SK-N-SH (cell line): ENCODE results near the gene NRP2. TPM values are rescaled to one million over a fixed set of nuclear protein-coding genes. Genes with fewer than 3 reads are reported as not detected.

ENCODE experiments used
- CTCF ChIA-PET: fragments of 300-600, 350-600 bp; formaldehyde crosslinking; extraction: SDS; loops from one replicate; lab custom pipeline; 2021; lab: Yijun Ruan, JAX
- POLR2A ChIA-PET: fragments of 350-600 bp; sonication (Branson Sonifier 250); formaldehyde crosslinking; extraction: SDS; loops from one replicate; lab custom pipeline; 2020; ENCODE audit warnings: antibody characterized with exemption, inconsistent platforms; lab: Yijun Ruan, JAX
- DNase-seq: peaks from one replicate; pipeline ENCODE4 v3.0.0; 2012
- H2AFZ ChIP-seq: fragments of 200-600 bp; sonication (generic); 2 replicates; pipeline ENCODE4 v1.8.1; 2016; ENCODE audit warnings: antibody characterized with exemption, mild to moderate bottlenecking, low read depth
- H3F3A ChIP-seq: fragments of 200-600 bp; sonication (generic); replicated peaks from 2 replicates; pipeline ENCODE3; 2016; ENCODE audit warnings: antibody characterized with exemption, mild to moderate bottlenecking; ENCODE audit not compliant: insufficient read depth
- H3K27ac ChIP-seq, 2 experiments: fragments of 200-500 bp in 1 of 2; fragments of 200-600 bp in 1 of 2; sonication (Bioruptor generic) in 1 of 2; sonication (generic), shearing (Covaris generic) in 1 of 2; 2 replicates each; pipeline versions ENCODE4 v1.5.1 to v1.6.1; 2014 to 2016; ENCODE audit warnings: low read depth in 2 of 2, inconsistent platforms in 1 of 2, low read length in 1 of 2, mild to moderate bottlenecking in 1 of 2, mixed read lengths in 1 of 2
- H3K27me3 ChIP-seq: fragments of 200-600 bp; sonication (generic), shearing (Covaris generic); 2 replicates; pipeline ENCODE4 v1.6.1; 2016; ENCODE audit warnings: mixed run types; ENCODE audit not compliant: insufficient read depth
- H3K36me3 ChIP-seq, 2 experiments: fragments of 200-500 bp in 1 of 2; fragments of 200-600 bp in 1 of 2; sonication (Bioruptor generic) in 1 of 2; sonication (generic) in 1 of 2; replicated peaks in 1 of 2; 2 replicates each; pipeline versions ENCODE3 to v1.5.1; 2014 to 2016; ENCODE audit warnings: low read length in 1 of 2, mild to moderate bottlenecking in 1 of 2; ENCODE audit not compliant: insufficient read depth in 2 of 2, control insufficient read depth in 1 of 2
- H3K4me1 ChIP-seq, 2 experiments: fragments of 200-500 bp in 1 of 2; fragments of 200-600 bp in 1 of 2; sonication (Bioruptor generic) in 1 of 2; sonication (generic), shearing (Covaris generic) in 1 of 2; 2 replicates each; pipeline versions ENCODE4 v1.5.1 to v1.6.1; 2014 to 2016; ENCODE audit warnings: low read depth in 1 of 2, low read length in 1 of 2, mixed run types in 1 of 2; ENCODE audit not compliant: insufficient read depth in 2 of 2, control insufficient read depth in 1 of 2
- H3K4me2 ChIP-seq: fragments of 200-600 bp; sonication (generic), shearing (Covaris generic); 2 replicates; pipeline ENCODE4 v1.6.1; 2017; ENCODE audit warnings: mixed run types
- H3K4me3 ChIP-seq, 2 experiments: fragments of 200-500 bp in 1 of 2; fragments of 200-600 bp in 1 of 2; sonication (Bioruptor generic) in 1 of 2; sonication (generic), shearing (Covaris generic) in 1 of 2; 2 replicates each; pipeline versions ENCODE4 v1.5.1 to v1.8.1; 2014 to 2016; ENCODE audit warnings: low read depth in 2 of 2, inconsistent platforms in 1 of 2, low read length in 1 of 2, mild to moderate bottlenecking in 1 of 2, mixed read lengths in 1 of 2, moderate library complexity in 1 of 2
- H3K79me2 ChIP-seq: fragments of 200-600 bp; sonication (generic); 2 replicates; pipeline ENCODE4 v1.8.1; 2017; ENCODE audit warnings: mild to moderate bottlenecking; ENCODE audit not compliant: insufficient read depth
- H3K9ac ChIP-seq: fragments of 200-600 bp; sonication (generic); 2 replicates; pipeline ENCODE4 v1.6.1; 2017; ENCODE audit warnings: mixed run types
- H3K9me2 ChIP-seq: fragments of 200-600 bp; sonication (generic); 2 replicates; pipeline ENCODE4 v1.6.1; 2017; ENCODE audit warnings: mixed run types
- H3K9me3 ChIP-seq: fragments of 200-600 bp; sonication (generic); 2 replicates; pipeline ENCODE4 v1.6.1; 2017; ENCODE audit warnings: mixed run types, mild to moderate bottlenecking, moderate library complexity
- H4K20me1 ChIP-seq: fragments of 200-600 bp; sonication (generic); 2 replicates; pipeline ENCODE4 v1.6.1; 2017; ENCODE audit warnings: mild to moderate bottlenecking, mixed run types; ENCODE audit not compliant: insufficient read depth
- CHD2 ChIP-seq: fragments of 150-350 bp; IDR thresholded peaks from 2 replicates; pipeline ENCODE4 v1.6.1; 2018; ENCODE audit warnings: low read length; ENCODE audit not compliant: partially characterized antibody
- ELF1 ChIP-seq: IDR thresholded peaks from 2 replicates; pipeline ENCODE4 v1.4.0; 2012
- EP300 ChIP-seq, 2 experiments: IDR thresholded peaks; 2 replicates each; pipeline versions ENCODE4 v1.4.0 to v1.6.1; 2012; ENCODE audit warnings: borderline replicate concordance in 1 of 2, low read depth in 1 of 2, low read length in 1 of 2
- EZH2phosphoT487 ChIP-seq: fragments of 200-600 bp; sonication (generic); IDR thresholded peaks from 2 replicates; pipeline ENCODE4 v1.6.1; 2017; ENCODE audit warnings: low read depth, mixed run types, mild to moderate bottlenecking, antibody characterized with exemption, moderate library complexity, borderline replicate concordance
- FOXM1 ChIP-seq: IDR thresholded peaks from 2 replicates; pipeline ENCODE4 v1.4.0; 2012; ENCODE audit warnings: low read depth, mild to moderate bottlenecking
- GABPA ChIP-seq: IDR thresholded peaks from 2 replicates; pipeline ENCODE4 v1.4.0; 2012; ENCODE audit warnings: low read depth, mild to moderate bottlenecking
- GATA2 ChIP-seq: sonication (generic); formaldehyde crosslinking; IDR thresholded peaks from 2 replicates; pipeline ENCODE4 v1.5.0; 2020; ENCODE audit warnings: mild to moderate bottlenecking, missing genetic modification reagents
- MEF2A ChIP-seq: IDR thresholded peaks from 2 replicates; pipeline ENCODE4 v1.4.0; 2012; ENCODE audit warnings: low read depth, borderline replicate concordance
- MXI1 ChIP-seq: IDR thresholded peaks from 2 replicates; pipeline ENCODE4 v1.6.1; 2012; ENCODE audit warnings: mild to moderate bottlenecking, low read depth, low read length, improper control_type of control experiment
- NRF1 ChIP-seq: IDR thresholded peaks from 2 replicates; pipeline ENCODE4 v1.6.1; 2012; ENCODE audit warnings: low read depth, mild to moderate bottlenecking, low read length
- POLR2AphosphoS5 ChIP-seq: IDR thresholded peaks from 2 replicates; pipeline ENCODE4 v1.6.1; 2012; ENCODE audit warnings: low read depth, low read length
- RAD21 ChIP-seq: IDR thresholded peaks from 2 replicates; pipeline ENCODE4 v1.6.1; 2012; ENCODE audit warnings: mild to moderate bottlenecking, low read length
- RFX5 ChIP-seq: IDR thresholded peaks from 2 replicates; pipeline ENCODE4 v1.6.1; 2012; ENCODE audit warnings: mild to moderate bottlenecking, improper control_type of control experiment, low read length
- RXRA ChIP-seq: IDR thresholded peaks from 2 replicates; pipeline ENCODE4 v1.4.0; 2012; ENCODE audit warnings: low read depth, mild to moderate bottlenecking, borderline replicate concordance
- TAF1 ChIP-seq: IDR thresholded peaks from 2 replicates; pipeline ENCODE4 v1.6.1; 2012; ENCODE audit warnings: low read depth, mild to moderate bottlenecking, low read length, moderate library complexity, borderline replicate concordance
- TCF12 ChIP-seq: IDR thresholded peaks from 2 replicates; pipeline ENCODE4 v1.4.0; 2012
- TEAD4 ChIP-seq: IDR thresholded peaks from 2 replicates; pipeline ENCODE4 v1.4.0; 2012; ENCODE audit warnings: mild to moderate bottlenecking, borderline replicate concordance; ENCODE audit not compliant: insufficient read depth
- YY1 ChIP-seq: IDR thresholded peaks from 2 replicates; pipeline ENCODE4 v1.4.0; 2012; ENCODE audit warnings: low read depth, mild to moderate bottlenecking
- WGBS: methylation state at CpG from one replicate; pipeline ENCODE4 v1.1.6; 2017; ENCODE audit warnings: low lambda C conversion rate; 5-methylcytosine and 5-hydroxymethylcytosine counted together
- polyA plus RNA-seq, 3 experiments: library from polyadenylated mRNA; depleted of rRNA; stranded (reverse); fragments of >200 nt; gene quantifications; 2 replicates each; pipeline ENCODE4 v1.2.3, GENCODE V29; 2012
- TF ChIP-seq, protein P1 (sequence below): IDR thresholded peaks from 2 replicates; pipeline ENCODE4 v1.4.0; 2012; ENCODE audit warnings: low read depth, borderline replicate concordance
- TF ChIP-seq, protein P2 (sequence below): fragments of 200-600 bp; sonication (generic); IDR thresholded peaks from 2 replicates; pipeline ENCODE4 v1.6.1; 2017; ENCODE audit warnings: antibody characterized with exemption, mild to moderate bottlenecking, moderate library complexity
- TF ChIP-seq, protein P3 (sequence below): IDR thresholded peaks from 2 replicates; pipeline ENCODE4 v1.4.0; 2012; ENCODE audit warnings: low read depth
- TF ChIP-seq, protein P4 (sequence below): IDR thresholded peaks from 2 replicates; pipeline ENCODE4 v1.4.0; 2012; ENCODE audit warnings: low read depth, borderline replicate concordance

Gene NRP2
- polyA plus RNA-seq, 1 of the 3 experiments (the other 2 are of a cell fraction), result 68.8 TPM

DNA sequence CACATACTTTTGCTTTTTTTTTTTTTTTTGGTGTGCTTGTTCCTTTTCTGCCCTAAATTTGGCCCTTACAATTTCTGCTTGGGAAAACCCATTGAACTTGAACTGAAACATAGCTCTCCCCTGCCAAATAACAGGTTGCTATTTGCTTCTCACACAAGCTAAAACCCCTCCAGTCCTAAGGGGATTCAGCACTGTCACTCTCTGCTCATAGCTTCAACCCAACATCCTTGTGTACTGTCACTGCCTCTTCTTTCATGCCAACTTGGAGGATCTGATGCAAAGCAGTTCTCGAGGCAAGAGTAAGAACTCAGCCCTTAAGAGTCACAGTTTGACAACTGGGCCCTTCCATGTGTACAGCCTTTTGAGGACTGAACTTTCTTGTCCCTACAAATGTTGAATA is 30.6 kb upstream of the NRP2 start:
- WGBS, result 0% methylated on average over 1 of the region's 1 CpG
- no peak overlapping the region for H3K27ac ChIP-seq
- TF ChIP-seq GABPA, result no peak
- no peak for TF ChIP-seq TAF1
- TF ChIP-seq TCF12, result no peak
- no peak for TF ChIP-seq RAD21
- TF ChIP-seq CHD2, result no peak
- TF ChIP-seq YY1, result no peak
- no peaks in the 10 kb centered on the region for H4K20me1 ChIP-seq
- H3K9ac ChIP-seq, result no peak overlapping the region
- DNase-seq, result no peak
- POLR2A ChIA-PET, result no interaction called here
- H3K4me2 ChIP-seq, result no peak overlapping the region
- CTCF ChIA-PET, result interaction anchor here (0.9 to 1.4 kb wide), 2 partner anchors 8 to 19 kb away, joined by 3 read pairs; no protein-coding TSS in a partner anchor
- H3F3A ChIP-seq, result peaks cover 3% of the 10 kb centered on the region
- no peaks in the 10 kb centered on the region for H3K79me2 ChIP-seq
- no peaks in the 10 kb centered on the region for H3K9me3 ChIP-seq
- H3K9me2 ChIP-seq, result no peaks in the 10 kb centered on the region
- no peak overlapping the region for H3K4me3 ChIP-seq
- H2AFZ ChIP-seq, result no peak overlapping the region
- H3K36me3 ChIP-seq, result no peaks in the 10 kb centered on the region
- peaks cover 3 to 14% of the 10 kb centered on the region in 2 experiments; a peak in 2 of 4 replicates for H3K4me1 ChIP-seq
- no peaks in the 10 kb centered on the region for H3K27me3 ChIP-seq

DNA sequence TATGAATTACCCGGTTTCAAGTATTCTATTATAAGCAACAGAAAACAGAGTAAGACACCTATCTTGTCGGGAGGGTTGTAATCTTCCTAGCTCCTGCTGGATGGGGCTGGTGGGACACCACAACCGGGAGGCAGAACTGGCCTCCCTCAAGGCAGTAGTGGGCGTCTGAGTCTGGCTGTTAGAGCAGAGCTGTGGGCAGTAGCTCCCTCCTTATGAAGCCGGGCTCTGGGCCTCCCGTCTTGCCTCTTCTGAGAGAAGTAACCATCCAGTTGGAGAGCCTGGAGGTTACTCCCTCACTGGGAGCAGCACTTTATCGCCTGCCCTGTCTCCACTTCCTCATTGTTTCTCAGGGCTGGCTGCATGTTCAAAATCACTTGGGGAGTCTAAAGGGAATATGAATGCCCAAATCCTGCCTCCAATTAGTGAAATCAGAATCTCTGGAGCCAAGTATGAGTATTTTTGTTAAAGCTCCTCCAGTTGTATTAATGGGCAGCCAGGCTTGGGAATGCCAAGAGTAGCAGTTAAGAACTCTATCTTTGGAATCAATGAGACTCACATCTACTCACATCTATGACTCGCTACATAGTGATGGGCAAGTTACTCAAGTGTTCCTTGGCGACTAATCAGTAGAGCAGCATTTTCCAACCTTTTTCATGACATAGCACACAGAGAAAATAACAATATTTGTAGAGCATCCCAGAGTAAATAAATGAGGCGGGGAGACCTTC is 27.3 kb upstream of the NRP2 start:
- Histone ChIP-seq H3K9ac (peak overlapping the region; percentile 19; the same call in 1 of the 2 replicates), H3K9me2 (no peaks in the 10 kb centered on the region), H3K36me3 (no peaks in the 10 kb centered on the region), H4K20me1 (no peaks in the 10 kb centered on the region), H3F3A (peaks cover 12% of the 10 kb centered on the region), H3K27me3 (no peaks in the 10 kb centered on the region), H2AFZ (no peak overlapping the region), H3K27ac (peak overlapping the region in 1 of 2 experiments; percentile 84; a peak in 2 of 4 replicates), H3K4me2 (0 out of 2 replicates have a peak overlapping the region, but pooled peaks have one; percentile 9), H3K4me3 (no peak overlapping the region), H3K4me1 (peaks cover 3 to 28% of the 10 kb centered on the region in 2 experiments; a peak in 3 of 4 replicates), H3K9me3 (no peaks in the 10 kb centered on the region), H3K79me2 (no peaks in the 10 kb centered on the region)
- DNase-seq, result no peak
- ChIA-PET CTCF (interaction anchor here (1.1 kb wide), 3 partner anchors 12 to 293 kb away, joined by 3 read pairs; no protein-coding TSS in a partner anchor), POLR2A (no interaction called here)
- WGBS, result 60% methylated on average over 10 of the region's 10 CpGs
- TF ChIP-seq, protein P1, sequence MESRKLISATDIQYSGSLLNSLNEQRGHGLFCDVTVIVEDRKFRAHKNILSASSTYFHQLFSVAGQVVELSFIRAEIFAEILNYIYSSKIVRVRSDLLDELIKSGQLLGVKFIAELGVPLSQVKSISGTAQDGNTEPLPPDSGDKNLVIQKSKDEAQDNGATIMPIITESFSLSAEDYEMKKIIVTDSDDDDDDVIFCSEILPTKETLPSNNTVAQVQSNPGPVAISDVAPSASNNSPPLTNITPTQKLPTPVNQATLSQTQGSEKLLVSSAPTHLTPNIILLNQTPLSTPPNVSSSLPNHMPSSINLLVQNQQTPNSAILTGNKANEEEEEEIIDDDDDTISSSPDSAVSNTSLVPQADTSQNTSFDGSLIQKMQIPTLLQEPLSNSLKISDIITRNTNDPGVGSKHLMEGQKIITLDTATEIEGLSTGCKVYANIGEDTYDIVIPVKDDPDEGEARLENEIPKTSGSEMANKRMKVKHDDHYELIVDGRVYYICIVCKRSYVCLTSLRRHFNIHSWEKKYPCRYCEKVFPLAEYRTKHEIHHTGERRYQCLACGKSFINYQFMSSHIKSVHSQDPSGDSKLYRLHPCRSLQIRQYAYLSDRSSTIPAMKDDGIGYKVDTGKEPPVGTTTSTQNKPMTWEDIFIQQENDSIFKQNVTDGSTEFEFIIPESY, result no peak
- TF ChIP-seq CHD2 (no peak), FOXM1 (0 out of 2 replicates have a peak, but pooled peaks have one; percentile 24), TCF12 (peak; percentile 58; the same call in 1 of the 2 replicates), RAD21 (no peak), POLR2AphosphoS5 (peak; percentile 17; the same call in 1 of the 2 replicates), RFX5 (no peak), MEF2A (peak; percentile 61; the same call in 1 of the 2 replicates), GABPA (no peak), EP300 (IDR thresholded peaks at IDR 0.05; ENCODE audit: borderline replicate concordance in 1 of 2, low read depth in 1 of 2, low read length in 1 of 2) (peak in 1 of 2 experiments; percentile 76; a peak in 1 of 4 replicates), RXRA (no peak), MXI1 (no peak), ELF1 (0 out of 2 replicates have a peak, but pooled peaks have one; percentile 33), NRF1 (no peak), TEAD4 (peak; percentile 42; the same call in 1 of the 2 replicates), EZH2phosphoT487 (no peak), TAF1 (no peak), GATA2 (CRISPR knock-in tag) (no peak)
- TF ChIP-seq, protein P2, sequence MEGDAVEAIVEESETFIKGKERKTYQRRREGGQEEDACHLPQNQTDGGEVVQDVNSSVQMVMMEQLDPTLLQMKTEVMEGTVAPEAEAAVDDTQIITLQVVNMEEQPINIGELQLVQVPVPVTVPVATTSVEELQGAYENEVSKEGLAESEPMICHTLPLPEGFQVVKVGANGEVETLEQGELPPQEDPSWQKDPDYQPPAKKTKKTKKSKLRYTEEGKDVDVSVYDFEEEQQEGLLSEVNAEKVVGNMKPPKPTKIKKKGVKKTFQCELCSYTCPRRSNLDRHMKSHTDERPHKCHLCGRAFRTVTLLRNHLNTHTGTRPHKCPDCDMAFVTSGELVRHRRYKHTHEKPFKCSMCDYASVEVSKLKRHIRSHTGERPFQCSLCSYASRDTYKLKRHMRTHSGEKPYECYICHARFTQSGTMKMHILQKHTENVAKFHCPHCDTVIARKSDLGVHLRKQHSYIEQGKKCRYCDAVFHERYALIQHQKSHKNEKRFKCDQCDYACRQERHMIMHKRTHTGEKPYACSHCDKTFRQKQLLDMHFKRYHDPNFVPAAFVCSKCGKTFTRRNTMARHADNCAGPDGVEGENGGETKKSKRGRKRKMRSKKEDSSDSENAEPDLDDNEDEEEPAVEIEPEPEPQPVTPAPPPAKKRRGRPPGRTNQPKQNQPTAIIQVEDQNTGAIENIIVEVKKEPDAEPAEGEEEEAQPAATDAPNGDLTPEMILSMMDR, result no peak
- TF ChIP-seq, protein P3, sequence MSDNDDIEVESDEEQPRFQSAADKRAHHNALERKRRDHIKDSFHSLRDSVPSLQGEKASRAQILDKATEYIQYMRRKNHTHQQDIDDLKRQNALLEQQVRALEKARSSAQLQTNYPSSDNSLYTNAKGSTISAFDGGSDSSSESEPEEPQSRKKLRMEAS, result no peak
- TF ChIP-seq, protein P4, sequence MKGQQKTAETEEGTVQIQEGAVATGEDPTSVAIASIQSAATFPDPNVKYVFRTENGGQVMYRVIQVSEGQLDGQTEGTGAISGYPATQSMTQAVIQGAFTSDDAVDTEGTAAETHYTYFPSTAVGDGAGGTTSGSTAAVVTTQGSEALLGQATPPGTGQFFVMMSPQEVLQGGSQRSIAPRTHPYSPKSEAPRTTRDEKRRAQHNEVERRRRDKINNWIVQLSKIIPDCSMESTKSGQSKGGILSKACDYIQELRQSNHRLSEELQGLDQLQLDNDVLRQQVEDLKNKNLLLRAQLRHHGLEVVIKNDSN, result no peak
